Natural killer cell (primary cell): Measurements from ENCODE around the gene GPR61. TPM values are rescaled to one million over a fixed set of nuclear protein-coding genes. Genes with fewer than 3 reads are reported as not detected.
A peak's percentile ranks its signal among the peaks of the same experiment; 100 is the strongest.

ENCODE experiments used
- ATAC-seq, 3 donors: fragments of 150-1000 bp in 2 of 3; fragments of 200-7000 bp in 1 of 3; cut with Tn5 transposase; 1 replicate in 1 of 3; 2 replicates in 2 of 3; pipeline ENCODE4 v1.10.0; 2021; ENCODE audit warnings: mild to moderate bottlenecking in 2 of 3, moderate library complexity in 2 of 3
- DNase-seq, 2 donors: peaks; one replicate each; pipeline versions ENCODE4 v3.0.0 to v3.0.0-alpha.2; 2013 to 2021; ENCODE audit warnings: mixed read lengths in 1 of 2
- H3K27ac ChIP-seq: one replicate; pipeline ENCODE4 v1.5.1; 2013; ENCODE audit warnings: mild to moderate bottlenecking, low read length
- H3K27me3 ChIP-seq: one replicate; pipeline ENCODE4 v1.6.1; 2013; ENCODE audit warnings: low read length; ENCODE audit not compliant: control insufficient read depth, insufficient read depth
- H3K36me3 ChIP-seq: one replicate; pipeline ENCODE4 v1.6.1; 2013; ENCODE audit warnings: low read length; ENCODE audit not compliant: control insufficient read depth, insufficient read depth
- H3K4me1 ChIP-seq: one replicate; pipeline ENCODE4 v1.6.1; 2013; ENCODE audit warnings: low read length; ENCODE audit not compliant: control insufficient read depth, insufficient read depth
- H3K4me3 ChIP-seq: one replicate; pipeline ENCODE4 v1.5.1; 2013; ENCODE audit warnings: low read length
- H3K9me3 ChIP-seq: one replicate; pipeline ENCODE4 v1.6.1; 2013; ENCODE audit warnings: low read length; ENCODE audit not compliant: control insufficient read depth, insufficient read depth
- H3K27ac Mint-ChIP-seq, 2 donors: one replicate each; pipeline ENCODE4 v1.8.0; 2022; ENCODE audit warnings: mild to moderate bottlenecking in 2 of 2, mixed read lengths in 2 of 2, moderate library complexity in 1 of 2
- H3K27me3 Mint-ChIP-seq, 2 donors: one replicate each; pipeline ENCODE4 v1.8.0; 2022; ENCODE audit warnings: low read depth in 2 of 2, mixed read lengths in 2 of 2
- H3K36me3 Mint-ChIP-seq: one replicate; pipeline ENCODE4 v1.8.0; 2022; ENCODE audit warnings: mixed read lengths
- H3K4me1 Mint-ChIP-seq, 2 donors: one replicate each; pipeline ENCODE4 v1.8.0; 2022; ENCODE audit warnings: mixed read lengths in 2 of 2
- H3K4me3 Mint-ChIP-seq: one replicate; pipeline ENCODE4 v1.8.0; 2022; ENCODE audit warnings: mild to moderate bottlenecking, moderate library complexity, mixed read lengths
- H3K9me3 Mint-ChIP-seq, 2 donors: one replicate each; pipeline ENCODE4 v1.8.0; 2022; ENCODE audit warnings: mixed read lengths in 2 of 2
- CTCF ChIP-seq: fragments of 200-600 bp; IDR thresholded peaks from one replicate; pipeline ENCODE4 v1.8.0; 2022; ENCODE audit warnings: antibody characterized with exemption
- WGBS: methylation state at CpG from one replicate; pipeline ENCODE4 v1.1.7; 2013; ENCODE audit warnings: missing lambda C conversion rate; ENCODE audit not compliant: insufficient coverage; 5-methylcytosine and 5-hydroxymethylcytosine counted together
- intact Hi-C: fragments of 100-400 bp; cut with micrococcal nuclease; formaldehyde crosslinking; loops from one replicate; pipeline ENCODE4 v1.14.2; 2022
- total RNA-seq, 4 donors: library from RNA; stranded (reverse); fragments of 120-200 nt in 1 of 4; gene quantifications; one replicate each; pipeline versions ENCODE4 v1.2.3 to v1.2.4, GENCODE V29; 2013 to 2022

The GPR61 gene
- total RNA-seq, 3 donors from 2014 or later (not counting 1 experiment from before 2014, with no cell fraction given), result 0.75 to 0.91 TPM; not detected in 1

DNA sequence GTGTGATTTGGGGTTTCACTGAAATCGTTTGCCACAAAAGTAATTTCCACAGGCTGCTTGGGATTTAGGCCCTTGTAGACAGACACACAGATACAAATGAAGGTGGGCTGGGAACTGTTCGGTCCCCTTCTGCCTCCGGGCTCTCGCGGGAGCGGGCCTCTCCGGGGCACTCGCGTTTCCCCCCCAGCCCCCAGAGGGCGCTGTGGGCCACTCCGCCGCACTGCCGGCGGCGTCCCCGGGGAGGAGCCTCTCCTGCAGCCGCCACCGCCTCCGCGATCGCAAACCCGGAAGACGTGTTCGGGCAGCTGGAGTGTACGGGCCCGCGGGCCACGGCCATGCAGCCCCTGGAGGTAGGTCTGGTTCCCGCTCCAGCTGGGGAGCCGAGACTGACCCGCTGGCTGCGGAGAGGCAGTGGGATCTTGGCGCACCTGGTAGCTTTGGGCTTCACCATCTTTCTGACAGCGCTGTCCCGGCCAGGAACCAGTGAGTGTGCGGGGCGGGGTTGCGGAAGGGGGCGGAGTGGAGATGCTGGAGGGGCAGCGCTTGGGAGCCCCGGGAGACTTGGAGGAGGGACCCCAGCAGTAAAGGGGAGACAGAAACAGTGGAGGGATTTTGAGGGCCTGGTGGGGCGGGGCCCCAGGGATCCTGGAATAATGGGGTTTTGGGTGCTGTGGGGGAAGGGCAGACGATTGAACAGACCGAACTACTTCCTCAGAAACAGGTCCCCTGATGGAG is 45.7 kb upstream of the GPR61 start, which contains the start of gene CYB561D1:
CYB561D1 (plus strand) TSS at position 290 of the 735 bp plus-strand sequence; CDS start at position 336, 46 bp downstream.
- Mint-ChIP-seq H3K4me1 (peaks cover 13 to 35% of the 10 kb centered on the region in 2 donors), H3K27ac (peak within 1 kb of the TSS; percentile 76 to 93), H3K36me3 (peaks cover 8% of the 10 kb centered on the region), H3K4me3 (peak within 1 kb of the TSS; percentile 93), H3K27me3 (no peaks in the 10 kb centered on the region), H3K9me3 (no peaks in the 10 kb centered on the region)
- under 1% methylated on average over 44 of the region's 44 CpGs for WGBS
- Histone ChIP-seq H3K4me3 (peak within 1 kb of the TSS; percentile 99), H3K4me1 (peaks cover 54% of the 10 kb centered on the region), H3K27me3 (no peaks in the 10 kb centered on the region), H3K9me3 (no peaks in the 10 kb centered on the region), H3K36me3 (peaks cover 31% of the 10 kb centered on the region), H3K27ac (peak within 1 kb of the TSS; percentile 65)
- ATAC-seq (peak; percentile 92 to 98 (median 93)), DNase-seq (peak; percentile 87 to 94)
- peak; percentile 91 for TF ChIP-seq CTCF
- intact Hi-C loops, result loop anchor here (1.0 to 5.0 kb wide), 3 partner anchors 11 to 232 kb away; partner anchors contain the start of gene ATXN7L2

GRCh38 chr1:109495738-109496137 is 43.9 kb upstream of the GPR61 start:
- H3K9me3 ChIP-seq, result no peaks in the 10 kb centered on the region
- DNase-seq (no peak), ATAC-seq (no peak)
- H3K36me3 Mint-ChIP-seq, result peaks cover 8% of the 10 kb centered on the region
- 98% methylated on average over 7 of the region's 7 CpGs for WGBS
- peaks cover 21 to 49% of the 10 kb centered on the region in 2 donors for H3K4me1 Mint-ChIP-seq
- H3K4me3 ChIP-seq, result no peak overlapping the region
- H3K27me3 Mint-ChIP-seq, result no peaks in the 10 kb centered on the region
- TF ChIP-seq CTCF, result no peak
- H3K27ac Mint-ChIP-seq, result no peak overlapping the region
- peaks cover 37% of the 10 kb centered on the region for H3K36me3 ChIP-seq
- H3K4me1 ChIP-seq, result peaks cover 69% of the 10 kb centered on the region
- no peak overlapping the region for H3K27ac ChIP-seq
- H3K9me3 Mint-ChIP-seq, result no peaks in the 10 kb centered on the region
- peak overlapping the region; percentile 93 for H3K4me3 Mint-ChIP-seq
- no peaks in the 10 kb centered on the region for H3K27me3 ChIP-seq
- intact Hi-C loops, result no loop called here

DNA sequence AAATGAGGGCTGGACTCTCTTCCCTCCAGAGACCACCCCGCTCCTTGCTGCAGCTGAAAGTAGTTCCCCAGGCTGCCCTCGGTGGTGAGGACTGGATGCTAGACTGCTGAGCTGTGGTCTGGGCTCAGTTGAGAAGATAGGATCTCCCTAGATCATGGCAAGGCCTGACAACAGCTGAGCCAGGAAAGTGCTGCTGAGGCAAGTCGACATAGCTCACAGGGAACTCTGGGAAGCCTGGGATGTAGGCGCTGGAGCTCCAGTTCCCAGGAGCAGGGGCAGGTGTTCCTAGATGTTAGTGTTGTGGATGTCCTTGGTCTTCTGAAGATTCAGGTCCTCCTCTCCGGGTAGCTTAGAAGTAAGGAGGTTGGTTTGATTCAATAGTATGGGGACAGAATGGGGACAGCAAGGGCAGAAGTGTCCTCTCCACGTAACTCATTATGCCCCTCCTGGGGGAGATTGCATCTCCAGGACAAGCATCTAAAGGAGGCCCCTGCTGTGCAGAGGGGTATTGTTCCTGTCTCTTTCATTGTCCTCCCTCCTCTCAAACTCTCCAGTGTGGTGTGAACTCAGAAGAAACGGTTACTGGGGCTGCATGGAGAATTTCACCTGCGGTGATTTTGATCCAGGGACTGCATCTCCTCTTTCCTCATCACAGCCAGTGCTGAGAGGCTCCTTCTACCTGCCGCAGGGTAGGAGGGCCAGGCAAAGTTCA is 42.1 kb upstream of the GPR61 start:
- peaks cover 8% of the 10 kb centered on the region for H3K36me3 Mint-ChIP-seq
- Histone ChIP-seq H3K27me3 (no peaks in the 10 kb centered on the region), H3K4me3 (no peak overlapping the region), H3K36me3 (peaks cover 40% of the 10 kb centered on the region), H3K27ac (no peak overlapping the region), H3K4me1 (peaks cover 84% of the 10 kb centered on the region), H3K9me3 (no peaks in the 10 kb centered on the region)
- peaks cover 40 to 64% of the 10 kb centered on the region in 2 donors for H3K4me1 Mint-ChIP-seq
- ATAC-seq (no peak), DNase-seq (no peak)
- intact Hi-C loops, result no loop called here
- no peak overlapping the region for H3K27ac Mint-ChIP-seq
- no peak overlapping the region for H3K4me3 Mint-ChIP-seq
- H3K27me3 Mint-ChIP-seq, result no peaks in the 10 kb centered on the region
- WGBS, result 80% methylated on average over 9 of the region's 9 CpGs
- no peak for TF ChIP-seq CTCF
- H3K9me3 Mint-ChIP-seq, result no peaks in the 10 kb centered on the region
